HG02840 (cell line): ENCODE results near the gene CALML4.
"Not testable (repeated sequence)": the region's sequence is repeated elsewhere in the genome, so short reads cannot be mapped to it uniquely, and the experiment has no call there.

Experiments used
- ATAC-seq: cut with Tn5 transposase; IDR thresholded peaks from one replicate; pipeline ENCODE4 v1.9.1; 2021; ENCODE audit warnings: mild to moderate bottlenecking, moderate library complexity, moderate number of reproducible peaks; ENCODE audit not compliant: unreplicated experiment, low FRiP score

Gene CALML4

GRCh38 chr15:68209272-68209671 lies 4.1 kb upstream of the CALML4 start:
- ATAC-seq = no peak

GRCh38 chr15:68208636-68209240 lies 3.6 kb upstream of the CALML4 start:
- ATAC-seq = no peak

- no peak for ATAC-seq
Observed at GRCh38 chr15:68208136-68208535, 3.0 kb upstream of the CALML4 start.

GRCh38 chr15:68207176-68207935 lies 2.2 kb upstream of the CALML4 start:
- no peak for ATAC-seq

- ATAC-seq = no peak
Observed at GRCh38 chr15:68206711-68207151, 1.6 kb upstream of the CALML4 start.

GRCh38 chr15:68205954-68206539 lies 915 bp upstream of the CALML4 start:
- no peak for ATAC-seq

GRCh38 chr15:68205558-68205944 lies 419 bp upstream of the CALML4 start:
- no peak for ATAC-seq

- no peak for ATAC-seq
Observed at GRCh38 chr15:68204361-68204760, 771 bp downstream of the CALML4 start.

- ATAC-seq = no peak
Observed at GRCh38 chr15:68203956-68204355, 1.2 kb downstream of the CALML4 start.

GRCh38 chr15:68203486-68203885 lies 1.6 kb downstream of the CALML4 start:
- ATAC-seq = no peak

- ATAC-seq = not testable (repeated sequence)
Observed at GRCh38 chr15:68202994-68203393, 2.1 kb downstream of the CALML4 start.

GRCh38 chr15:68201879-68202261 lies 3.3 kb downstream of the CALML4 start:
- no peak for ATAC-seq

- ATAC-seq = no peak
Observed at GRCh38 chr15:68201153-68201878, 3.8 kb downstream of the CALML4 start.

GRCh38 chr15:68200016-68200861 lies 4.9 kb downstream of the CALML4 start:
- no peak for ATAC-seq

- no peak for ATAC-seq
Observed at GRCh38 chr15:68199340-68199739, 5.8 kb downstream of the CALML4 start.

GRCh38 chr15:68197661-68198437 lies 7.3 kb downstream of the CALML4 start:
- ATAC-seq = no peak

- no peak for ATAC-seq
Observed at GRCh38 chr15:68197170-68197492, 8.0 kb downstream of the CALML4 start.

- no peak for ATAC-seq
Observed at GRCh38 chr15:68196445-68197169, 8.5 kb downstream of the CALML4 start.
